Heart right ventricle (tissue), 16 donors: ENCODE measurements around the gene OR56A3. TPM values are rescaled to one million over a fixed set of nuclear protein-coding genes. Genes with fewer than 3 reads are reported as not detected.
"Not testable (repeated sequence)": the region's sequence is repeated elsewhere in the genome, so short reads cannot be mapped to it uniquely, and the experiment has no call there.

Experiments used
- ATAC-seq, 8 donors: fragments of 200-7000 bp; cut with Tn5 transposase; one replicate each; pipeline ENCODE4 v1.9.1; 2020; ENCODE audit warnings: mild to moderate bottlenecking in 8 of 8, moderate library complexity in 8 of 8, moderate number of reproducible peaks in 1 of 8
- DNase-seq, 2 donors: peaks; one replicate each; pipeline ENCODE4 v3.0.0-alpha.2; 2020
- H3K27ac ChIP-seq, 10 donors: fragments of 200-600 bp; sonication (generic) in 2 of 10; one replicate each; pipeline versions ENCODE4 v1.5.0 to v1.8.0; 2020 to 2022; ENCODE audit warnings: mild to moderate bottlenecking in 3 of 10
- H3K27me3 ChIP-seq, 7 donors: fragments of 200-600 bp; one replicate each; pipeline ENCODE4 v1.8.0; 2021 to 2022; ENCODE audit warnings: mild to moderate bottlenecking in 2 of 7
- H3K36me3 ChIP-seq, 9 donors: fragments of 200-600 bp; sonication (generic) in 1 of 9; one replicate each; pipeline versions ENCODE4 v1.5.0 to v1.8.0; 2020 to 2022; ENCODE audit warnings: mild to moderate bottlenecking in 2 of 9
- H3K4me1 ChIP-seq, 9 donors: fragments of 200-600 bp; sonication (generic) in 1 of 9; one replicate each; pipeline versions ENCODE4 v1.5.0 to v1.8.0; 2020 to 2022; ENCODE audit warnings: mild to moderate bottlenecking in 4 of 9
- H3K4me3 ChIP-seq, 10 donors: fragments of 200-600 bp; sonication (generic) in 2 of 10; one replicate each; pipeline versions ENCODE4 v1.5.0 to v1.8.0; 2020 to 2022; ENCODE audit warnings: mild to moderate bottlenecking in 7 of 10, moderate library complexity in 2 of 10
- H3K9me3 ChIP-seq, 11 donors: fragments of 200-600 bp in 10 of 11; sonication (generic) in 2 of 11; one replicate each; pipeline versions ENCODE4 v1.5.0 to v1.8.0; 2013 to 2022; ENCODE audit warnings: mild to moderate bottlenecking in 2 of 11, control low read depth in 1 of 11, moderate library complexity in 1 of 11
- CTCF ChIP-seq, 9 donors: fragments of 200-600 bp; sonication (generic) in 2 of 9; IDR thresholded peaks; one replicate each; pipeline versions ENCODE4 v1.5.0 to v1.8.0; 2021 to 2022; ENCODE audit warnings: antibody characterized with exemption in 9 of 9, mild to moderate bottlenecking in 5 of 9, moderate library complexity in 1 of 9
- WGBS, 2 donors: extraction: QIAGEN DNeasy Blood & Tissue Kit; methylation state at CpG; one replicate each; pipeline ENCODE4 v1.1.7; 2013; ENCODE audit warnings: inconsistent platforms in 1 of 2; 5-methylcytosine and 5-hydroxymethylcytosine counted together
- intact Hi-C, 10 donors: fragments of 100-400 bp; cut with DNase I; formaldehyde crosslinking; loops; one replicate each; pipeline versions ENCODE4 v1.11.1 to v1.14.2; 2022
- polyA plus RNA-seq, 2 donors: library from polyadenylated mRNA; stranded (reverse); fragments of 200-250 nt; gene quantifications; one replicate each; pipeline ENCODE4 v1.2.3, GENCODE V29; 2013
- total RNA-seq, 10 donors: library from RNA; stranded (reverse); fragmentation: NEBNext Ultra II Directional in 3 of 10; extraction: Animal tissue kit (Norgen Biotek cat#: 25700) in 3 of 10; gene quantifications; one replicate each; pipeline versions ENCODE4 v1.2.1 to v1.2.4, GENCODE V29; 2021 to 2023
- donor health status: Arrhythmogenic right ventricular cardiomyopathy.
- donor health status: ischemic (EF 13 %, LVEDD 7.1; RV severe dilation, severe dysfunction).
- donor health status: healthy with polysubstance abuse.
- donor health status: DM: no; HTN: yes; CAD: no.
- donor health status: DM: no; HTN: no; CAD: no.
- donor health status: ischemic (EF 25% LVEDD 6.9; RV normal size, moderate dysfunction).
- donor health status: ischemic (EF 25% LVEDD 5.7; RV mildly dilated, moderate dysfunction).
- donor health status: healthy.
- donor health status: DM: yes; HTN: yes; CAD: no.
- donor health status: Ischemic cardiomyopathy.
- donor health status: ischemic (EF 35%, LVEDD 5.7; RV mildly dilated, moderate dysfunction).
- donor health status: nonischemic (EF 11% LVEDD 7.7; RV severe dilation, severe dysfunction).
- donor health status: DM: yes; HTN: yes; CAD: no.
- donor health status: PGD.
- donor health status: ischemic (EF 29% LVEDD 5.4; RV normal size, mild dysfunction).
- donor health status: nonischemic (EF 23%, LVEDD 6.1; RV moderate dilation, normal function).

The OR56A3 gene
- total and polyA plus RNA-seq, 12 donors, result not detected

- Histone ChIP-seq H3K27me3 (no peaks in the 10 kb centered on the region), H3K36me3 (no peaks in the 10 kb centered on the region), H3K4me3 (no peak overlapping the region), H3K9me3 (peaks cover 0 to 9% (median 0%) of the 10 kb centered on the region in 11 donors), H3K27ac (no peak overlapping the region), H3K4me1 (no peaks in the 10 kb centered on the region)
- no peak for TF ChIP-seq CTCF (IDR thresholded peaks at IDR 0.05)
- intact Hi-C loops, result no loop called here
- DNase-seq (no peak), ATAC-seq (no peak)
- 90 to 95% methylated on average over 2 of the region's 2 CpGs for WGBS, 2 donors
Measured at GRCh38 chr11:5940748-5941147, 1.3 kb upstream of the OR56A3 start.

- intact Hi-C loops, result no loop called here
- Histone ChIP-seq H3K36me3 (no peaks in the 10 kb centered on the region), H3K27me3 (no peaks in the 10 kb centered on the region), H3K4me1 (no peaks in the 10 kb centered on the region), H3K4me3 (no peak overlapping the region), H3K27ac (no peak overlapping the region), H3K9me3 (peaks cover 0 to 18% (median 0%) of the 10 kb centered on the region in 11 donors)
- DNase-seq (no peak), ATAC-seq (no peak)
- no peak for TF ChIP-seq CTCF (IDR thresholded peaks at IDR 0.05)
- 84 to 88% methylated on average over 3 of the region's 3 CpGs for WGBS, 2 donors
Measured at GRCh38 chr11:5955586-5955985, 13.5 kb downstream of the OR56A3 start.

DNA sequence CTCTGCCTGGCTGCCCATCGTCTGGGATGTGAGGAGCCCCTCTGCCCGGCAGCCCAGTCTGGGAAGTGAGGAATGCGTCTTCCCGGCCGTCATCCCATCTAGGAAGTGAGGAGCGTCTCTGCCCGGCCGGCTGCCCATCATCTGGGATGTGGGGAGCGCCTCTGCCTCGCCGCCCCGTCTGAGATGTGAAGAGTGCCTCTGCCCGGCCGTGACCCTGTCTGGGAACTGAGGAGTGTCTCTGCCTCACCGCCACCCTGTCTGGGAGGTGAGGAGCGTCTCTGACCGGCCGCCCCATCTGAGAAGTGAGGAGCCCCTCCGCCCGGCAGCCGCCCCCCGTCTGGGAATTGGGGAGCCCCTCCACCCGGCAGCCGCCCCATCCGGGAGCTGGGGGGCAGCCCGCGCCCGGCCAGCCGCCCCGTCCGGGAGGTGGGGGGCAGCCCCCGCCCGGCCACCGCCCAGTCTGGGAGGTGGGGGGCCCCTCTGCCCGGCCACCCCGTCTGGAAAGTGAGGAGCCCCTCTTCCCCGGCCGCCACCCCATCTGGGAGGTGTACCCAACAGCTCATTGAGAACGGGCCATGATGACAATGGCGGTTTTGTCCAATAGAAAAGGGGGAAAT, 18.8 kb downstream of the OR56A3 start:
- DNase-seq, result not testable (repeated sequence)

DNA sequence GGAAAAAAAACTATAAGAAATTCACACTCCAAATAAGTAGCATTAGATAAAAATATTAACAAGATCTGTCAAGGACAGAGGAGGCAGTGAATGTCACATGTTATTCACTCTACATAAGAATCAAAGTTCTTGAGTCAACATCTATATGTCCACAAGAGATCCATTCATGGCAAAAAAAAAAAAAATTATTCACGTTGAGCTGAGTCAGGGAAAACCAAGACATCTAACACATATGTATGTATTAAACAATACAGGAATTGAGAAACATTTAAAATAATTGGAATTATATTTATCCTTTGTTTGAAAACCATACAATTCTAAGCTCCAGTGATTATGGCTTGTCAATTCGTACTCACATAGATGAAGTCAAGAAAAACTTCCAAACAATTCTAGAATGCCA, 24.9 kb downstream of the OR56A3 start:
- intact Hi-C loops, result loop anchor here in 1 of 10 donors (10.0 kb wide), 1 partner anchor 792 kb away; no protein-coding TSS in a partner anchor
- WGBS, 2 donors, result 62 to 65% methylated on average over 2 of the region's 2 CpGs
- no peak overlapping the region for H3K27ac ChIP-seq
- TF ChIP-seq CTCF (IDR thresholded peaks at IDR 0.05), result no peak
- H3K27me3 ChIP-seq, result peaks cover 0 to 2% (median 0%) of the 10 kb centered on the region in 7 donors
- no peaks in the 10 kb centered on the region for H3K4me1 ChIP-seq
- H3K36me3 ChIP-seq, result no peaks in the 10 kb centered on the region
- peaks cover 0 to 24% (median 9%) of the 10 kb centered on the region in 11 donors for H3K9me3 ChIP-seq
- DNase-seq (no peak), ATAC-seq (no peak)
- H3K4me3 ChIP-seq, result no peak overlapping the region

More for the DNA sequence above, 18.8 kb downstream of the OR56A3 start:
- peaks cover 0 to 42% (median 9%) of the 10 kb centered on the region in 11 donors for H3K9me3 ChIP-seq
- intact Hi-C loops, result loop anchor here in 1 of 10 donors (10.0 kb wide), 1 partner anchor 786 kb away; no protein-coding TSS in a partner anchor
- H3K4me1 ChIP-seq, ATAC-seq, H3K36me3 ChIP-seq, H3K27ac ChIP-seq, H3K4me3 ChIP-seq, H3K27me3 ChIP-seq: not testable (repeated sequence)
- WGBS, 2 donors, result 93% methylated on average over 30 to 40 of the region's 40 CpGs

GRCh38 chr11:5967708-5968107, 25.7 kb downstream of the OR56A3 start:
- TF ChIP-seq CTCF (IDR thresholded peaks at IDR 0.05), result no peak
- Histone ChIP-seq H3K9me3 (peaks cover 0 to 23% (median 8%) of the 10 kb centered on the region in 11 donors), H3K27me3 (peaks cover 0 to 2% (median 0%) of the 10 kb centered on the region in 7 donors), H3K4me1 (no peaks in the 10 kb centered on the region), H3K27ac (no peak overlapping the region), H3K4me3 (no peak overlapping the region), H3K36me3 (no peaks in the 10 kb centered on the region)
- ATAC-seq (no peak), DNase-seq (no peak)
- intact Hi-C loops, result loop anchor here in 1 of 10 donors (10.0 kb wide), 1 partner anchor 793 kb away; no protein-coding TSS in a partner anchor
- WGBS, 2 donors, result 56 to 85% methylated on average over 3 of the region's 3 CpGs
